Measurements from ENCODE around the gene MMAB.

DNA sequence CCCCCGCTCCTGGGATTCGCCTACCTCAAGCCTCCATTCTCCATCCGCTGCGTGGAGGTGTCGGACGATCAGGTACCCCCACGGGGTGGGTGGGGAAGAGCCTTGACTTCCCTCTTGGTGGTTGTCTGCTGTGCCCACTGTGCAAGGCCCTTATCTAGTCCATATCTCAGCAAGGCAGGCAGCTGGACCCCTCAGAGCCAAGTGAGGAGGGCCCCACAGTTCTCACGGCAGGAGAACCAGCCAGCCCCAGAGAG is 39.9 kb downstream of the MMAB start:
- TF ChIP-seq, protein P1, sequence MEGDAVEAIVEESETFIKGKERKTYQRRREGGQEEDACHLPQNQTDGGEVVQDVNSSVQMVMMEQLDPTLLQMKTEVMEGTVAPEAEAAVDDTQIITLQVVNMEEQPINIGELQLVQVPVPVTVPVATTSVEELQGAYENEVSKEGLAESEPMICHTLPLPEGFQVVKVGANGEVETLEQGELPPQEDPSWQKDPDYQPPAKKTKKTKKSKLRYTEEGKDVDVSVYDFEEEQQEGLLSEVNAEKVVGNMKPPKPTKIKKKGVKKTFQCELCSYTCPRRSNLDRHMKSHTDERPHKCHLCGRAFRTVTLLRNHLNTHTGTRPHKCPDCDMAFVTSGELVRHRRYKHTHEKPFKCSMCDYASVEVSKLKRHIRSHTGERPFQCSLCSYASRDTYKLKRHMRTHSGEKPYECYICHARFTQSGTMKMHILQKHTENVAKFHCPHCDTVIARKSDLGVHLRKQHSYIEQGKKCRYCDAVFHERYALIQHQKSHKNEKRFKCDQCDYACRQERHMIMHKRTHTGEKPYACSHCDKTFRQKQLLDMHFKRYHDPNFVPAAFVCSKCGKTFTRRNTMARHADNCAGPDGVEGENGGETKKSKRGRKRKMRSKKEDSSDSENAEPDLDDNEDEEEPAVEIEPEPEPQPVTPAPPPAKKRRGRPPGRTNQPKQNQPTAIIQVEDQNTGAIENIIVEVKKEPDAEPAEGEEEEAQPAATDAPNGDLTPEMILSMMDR (IDR thresholded peaks at IDR 0.05): no peak
- TF ChIP-seq POLR2A (IDR thresholded peaks at IDR 0.05): no peak
